Right lobe of liver (tissue), 6 donors: ENCODE data around the gene SLC2A10. TPM values are rescaled to one million over a fixed set of nuclear protein-coding genes. Genes with fewer than 3 reads are reported as not detected.

Experiments used
- ATAC-seq, 4 donors: fragments of 200-7000 bp; cut with Tn5 transposase; one replicate each; pipeline ENCODE4 v1.9.1; 2020; ENCODE audit warnings: mild to moderate bottlenecking in 4 of 4, moderate library complexity in 4 of 4
- DNase-seq, 3 donors: peaks; one replicate each; pipeline ENCODE4 v3.0.0-alpha.2; 2020
- H3K27ac ChIP-seq, 3 donors: fragments of 200-600 bp; one replicate each; pipeline ENCODE4 v1.8.0; 2022
- H3K27me3 ChIP-seq, 2 donors: fragments of 200-600 bp; one replicate each; pipeline ENCODE4 v1.8.0; 2022
- H3K36me3 ChIP-seq, 4 donors: fragments of 200-600 bp; sonication (generic) in 1 of 4; one replicate each; pipeline versions ENCODE4 v1.5.1 to v1.8.0; 2017 to 2022; ENCODE audit warnings: control low read depth in 1 of 4
- H3K4me1 ChIP-seq, 4 donors: fragments of 200-600 bp; sonication (generic) in 1 of 4; one replicate each; pipeline versions ENCODE4 v1.5.1 to v1.8.0; 2017 to 2022; ENCODE audit warnings: control low read depth in 1 of 4
- H3K4me3 ChIP-seq, 3 donors: fragments of 200-600 bp; one replicate each; pipeline ENCODE4 v1.8.0; 2022
- H3K9me3 ChIP-seq, 4 donors: fragments of 200-600 bp; sonication (generic) in 1 of 4; one replicate each; pipeline versions ENCODE4 v1.5.1 to v1.8.0; 2017 to 2022; ENCODE audit warnings: control low read depth in 1 of 4
- POLR2A ChIP-seq: fragments of 450-650 bp; IDR thresholded peaks from one replicate; pipeline ENCODE4 v1.6.1; 2017; ENCODE audit warnings: antibody characterized with exemption, mild to moderate bottlenecking
- WGBS: methylation state at CpG from one replicate; pipeline ENCODE4 v1.1.6; 2018; ENCODE audit warnings: low coverage, low lambda C conversion rate; ENCODE audit not compliant: insufficient coverage; ENCODE audit errors: missing lambda C conversion rate; 5-methylcytosine and 5-hydroxymethylcytosine counted together
- intact Hi-C, 2 donors: fragments of 100-400 bp; cut with DNase I; formaldehyde crosslinking; loops; one replicate each; pipeline versions ENCODE4 v1.11.2 to v1.14.1; 2022
- total RNA-seq, 6 experiments: library from RNA; depleted of rRNA in 2 of 6; stranded (reverse); fragments of >200 nt in 2 of 6; fragmentation: NEBNext Ultra II Directional in 3 of 6; extraction: Animal tissue kit (Norgen Biotek cat#: 25700) in 3 of 6; gene quantifications; one replicate each; pipeline versions ENCODE4 v1.1.0 to v1.2.4, GENCODE V29; 2016 to 2023
- TF ChIP-seq, protein P1 (sequence below), 4 donors: fragments of 200-600 bp in 3 of 4; fragments of 450-650 bp in 1 of 4; IDR thresholded peaks; one replicate each; pipeline versions ENCODE4 v1.5.1 to v1.8.0; 2016 to 2022; ENCODE audit warnings: antibody characterized with exemption in 4 of 4, mild to moderate bottlenecking in 2 of 4
- donor health status: DM: no; HTN: yes; CAD: no.
- donor health status: DM: no; HTN: no; CAD: no.
- donor health status: DM: no; HTN: no; CAD: no.
- donor health status: DM: no; HTN: yes; CAD: no.
- donor health status: DM: no; HTN: yes; CAD: no.

The SLC2A10 gene
- total RNA-seq, 6 experiments from 2014 or later: 35.4 to 47.3 (median 42.7) TPM

DNA sequence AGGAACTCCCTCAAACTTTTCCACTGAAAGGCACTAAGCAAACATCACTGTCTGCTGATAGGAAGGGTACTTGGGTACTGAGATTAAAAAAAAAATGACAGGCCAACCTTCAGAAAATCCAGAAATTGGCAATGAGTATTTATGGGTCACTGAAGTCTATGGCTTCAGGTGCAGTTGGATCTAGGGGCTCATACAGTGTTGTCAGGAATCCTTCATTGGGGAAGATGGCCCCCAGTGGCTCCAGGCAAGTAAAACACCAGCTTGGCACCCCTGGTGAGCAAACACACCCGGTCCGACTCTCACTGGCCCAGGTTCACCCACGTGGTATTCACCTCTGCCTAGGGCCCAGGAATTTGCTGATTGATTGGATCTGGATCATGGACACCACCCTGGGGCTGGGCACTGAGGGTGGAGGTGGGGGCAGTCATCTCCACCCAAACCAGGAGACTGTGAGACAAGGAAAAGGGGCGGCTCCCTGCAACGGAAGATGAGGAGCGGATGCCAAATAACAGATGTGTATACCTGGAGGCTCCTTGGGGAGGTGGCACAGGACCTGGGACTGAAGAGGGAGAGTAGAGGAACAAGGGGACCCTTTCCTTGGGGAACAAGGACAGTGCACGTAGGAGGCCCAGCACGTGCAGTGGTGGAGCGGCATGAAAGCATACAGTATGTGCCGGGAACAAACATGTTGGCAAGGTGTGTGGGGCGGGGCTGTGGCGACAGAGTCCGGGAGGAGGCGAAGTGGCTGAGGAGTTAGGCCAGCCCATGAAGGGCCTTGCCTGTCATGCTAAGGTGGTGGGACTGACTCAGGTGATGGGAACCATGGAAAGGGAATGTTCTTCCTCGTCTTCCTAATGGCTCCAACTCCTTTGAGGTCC, 4.7 kb downstream of the SLC2A10 start:
- DNase-seq (peak; percentile 52 to 74 (median 65)), ATAC-seq (peak; percentile 30 to 56 (median 37))
- TF ChIP-seq, protein P1, sequence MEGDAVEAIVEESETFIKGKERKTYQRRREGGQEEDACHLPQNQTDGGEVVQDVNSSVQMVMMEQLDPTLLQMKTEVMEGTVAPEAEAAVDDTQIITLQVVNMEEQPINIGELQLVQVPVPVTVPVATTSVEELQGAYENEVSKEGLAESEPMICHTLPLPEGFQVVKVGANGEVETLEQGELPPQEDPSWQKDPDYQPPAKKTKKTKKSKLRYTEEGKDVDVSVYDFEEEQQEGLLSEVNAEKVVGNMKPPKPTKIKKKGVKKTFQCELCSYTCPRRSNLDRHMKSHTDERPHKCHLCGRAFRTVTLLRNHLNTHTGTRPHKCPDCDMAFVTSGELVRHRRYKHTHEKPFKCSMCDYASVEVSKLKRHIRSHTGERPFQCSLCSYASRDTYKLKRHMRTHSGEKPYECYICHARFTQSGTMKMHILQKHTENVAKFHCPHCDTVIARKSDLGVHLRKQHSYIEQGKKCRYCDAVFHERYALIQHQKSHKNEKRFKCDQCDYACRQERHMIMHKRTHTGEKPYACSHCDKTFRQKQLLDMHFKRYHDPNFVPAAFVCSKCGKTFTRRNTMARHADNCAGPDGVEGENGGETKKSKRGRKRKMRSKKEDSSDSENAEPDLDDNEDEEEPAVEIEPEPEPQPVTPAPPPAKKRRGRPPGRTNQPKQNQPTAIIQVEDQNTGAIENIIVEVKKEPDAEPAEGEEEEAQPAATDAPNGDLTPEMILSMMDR (IDR thresholded peaks at IDR 0.05): no peak
- no peak for TF ChIP-seq POLR2A
- Histone ChIP-seq H3K36me3 (no peaks in the 10 kb centered on the region), H3K27ac (peak overlapping the region in 2 of 3 donors; percentile 8 to 70), H3K27me3 (no peaks in the 10 kb centered on the region), H3K4me1 (peaks cover 0 to 57% (median 28%) of the 10 kb centered on the region in 4 donors), H3K9me3 (no peaks in the 10 kb centered on the region), H3K4me3 (no peak overlapping the region)
- intact Hi-C loops: no loop called here
- WGBS: 72% methylated on average over 11 of the region's 15 CpGs

DNA sequence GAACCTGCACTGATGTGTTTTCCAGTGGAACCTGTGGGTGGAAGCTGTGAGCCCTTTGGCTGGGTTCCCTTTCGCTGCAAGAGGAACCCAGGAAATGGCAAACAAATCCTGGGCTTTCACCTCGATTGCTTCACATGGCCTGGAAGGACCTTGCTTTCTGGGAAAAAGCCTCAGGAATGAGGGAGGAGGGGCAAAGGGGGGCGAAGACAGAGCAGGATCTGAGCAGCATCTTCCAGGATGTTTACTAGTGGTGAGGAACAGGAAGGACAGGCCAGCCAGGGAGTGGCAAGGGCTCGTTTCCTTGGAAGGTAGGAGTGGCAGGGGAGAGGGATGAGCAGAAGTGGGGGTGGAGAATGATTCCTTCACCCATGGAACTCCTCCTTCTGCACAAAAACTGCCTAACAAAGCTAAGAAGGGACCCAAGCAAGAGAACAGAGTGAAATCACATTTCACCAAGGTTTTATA, 5.9 kb downstream of the SLC2A10 start:
- Histone ChIP-seq H3K4me3 (no peak overlapping the region), H3K36me3 (no peaks in the 10 kb centered on the region)
- WGBS: 7% methylated on average over 4 of the region's 4 CpGs

DNA sequence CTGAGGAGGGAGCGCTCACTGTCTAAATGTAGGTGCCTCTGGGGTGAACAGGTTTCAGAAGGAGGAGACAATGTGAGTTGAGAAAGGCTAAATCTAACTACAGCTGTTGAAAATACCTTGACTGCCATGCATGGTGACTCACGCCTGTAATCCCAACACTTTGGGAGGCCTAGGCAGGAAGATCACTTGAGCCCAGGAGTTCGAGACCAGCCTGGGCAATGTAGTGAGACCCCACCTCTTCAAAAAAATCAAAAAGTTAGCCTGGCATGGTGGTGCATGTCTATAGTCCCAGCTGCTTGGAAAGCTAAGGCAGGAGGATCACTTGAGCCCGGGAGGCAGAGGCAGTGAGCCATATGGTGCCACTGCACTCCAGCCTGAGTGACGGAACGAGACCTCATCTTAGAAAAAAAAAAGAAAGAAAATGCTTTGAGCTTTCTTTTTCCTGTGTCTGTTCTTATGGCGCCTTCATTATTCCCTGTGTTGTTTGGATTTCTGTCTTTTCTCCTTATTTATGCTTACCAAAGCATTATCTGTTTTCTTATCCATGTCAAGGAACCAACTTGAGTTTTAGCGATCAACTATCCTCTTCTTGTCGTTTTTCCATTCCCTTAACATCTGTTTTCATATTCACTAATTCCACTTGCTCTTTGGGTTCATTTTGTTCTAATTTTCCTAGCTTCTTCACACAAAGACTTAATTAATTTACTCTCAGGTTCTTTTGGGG, 8.5 kb downstream of the SLC2A10 start:
- H3K4me1 ChIP-seq: peaks cover 0 to 30% (median 15%) of the 10 kb centered on the region in 4 donors
- H3K9me3 ChIP-seq: no peaks in the 10 kb centered on the region
- H3K36me3 ChIP-seq: no peaks in the 10 kb centered on the region
- no peak overlapping the region for H3K27ac ChIP-seq
- H3K27me3 ChIP-seq: no peaks in the 10 kb centered on the region
- intact Hi-C loops: no loop called here
- no peak overlapping the region for H3K4me3 ChIP-seq
- WGBS: 92% methylated on average over 8 of the region's 9 CpGs
- ATAC-seq (no peak), DNase-seq (no peak)
- TF ChIP-seq POLR2A: no peak
- TF ChIP-seq, protein P1 (IDR thresholded peaks at IDR 0.05): no peak

More for the DNA sequence above, 5.9 kb downstream of the SLC2A10 start:
- Histone ChIP-seq H3K9me3 (no peaks in the 10 kb centered on the region), H3K27me3 (no peaks in the 10 kb centered on the region), H3K27ac (peak overlapping the region; percentile 8 to 70 (median 16)), H3K4me1 (peaks cover 0 to 56% (median 27%) of the 10 kb centered on the region in 4 donors)
- TF ChIP-seq POLR2A: no peak
- TF ChIP-seq, protein P1 (IDR thresholded peaks at IDR 0.05): peak; percentile 17 to 40 (median 24)
- DNase-seq: peak; percentile 71 to 86 (median 82)
- peak; percentile 68 to 76 (median 72) for ATAC-seq
- intact Hi-C loops: no loop called here

DNA sequence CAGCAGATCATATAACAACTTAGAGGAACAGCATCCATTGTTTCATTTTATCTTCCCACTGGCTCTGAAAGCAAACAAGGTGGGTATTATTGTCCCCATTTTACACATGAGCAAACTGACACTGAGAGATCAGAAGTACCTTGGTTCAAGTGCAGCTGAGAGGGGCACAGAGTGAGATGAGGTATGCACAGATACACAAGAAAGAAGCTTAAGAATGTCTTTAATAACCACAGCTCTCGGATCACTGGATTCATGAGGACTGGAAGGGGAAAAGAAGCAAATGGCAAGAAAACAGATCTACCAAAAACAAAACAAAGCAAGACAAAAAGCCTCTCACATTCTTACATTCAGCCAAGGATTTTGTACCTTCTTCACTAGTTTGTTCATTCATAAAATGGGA, 10.6 kb downstream of the SLC2A10 start:
- no peak overlapping the region for H3K4me3 ChIP-seq
- H3K9me3 ChIP-seq: no peaks in the 10 kb centered on the region
- TF ChIP-seq, protein P1 (IDR thresholded peaks at IDR 0.05): no peak
- TF ChIP-seq POLR2A: no peak
- no peaks in the 10 kb centered on the region for H3K27me3 ChIP-seq
- DNase-seq (no peak), ATAC-seq (no peak)
- peaks cover 0 to 10% (median 5%) of the 10 kb centered on the region in 4 donors for H3K4me1 ChIP-seq
- H3K27ac ChIP-seq: no peak overlapping the region
- 100% methylated on average over 1 of the region's 1 CpG for WGBS
- intact Hi-C loops: no loop called here
- no peaks in the 10 kb centered on the region for H3K36me3 ChIP-seq
